Stomach (tissue), 4 donors: Measurements from ENCODE around the gene FREM1.

Experiments
- CTCF ChIP-seq, 7 experiments: fragments of 450-650 bp in 4 of 7; fragments of 200-600 bp in 3 of 7; sonication (generic) in 3 of 7; IDR thresholded peaks; one replicate each; pipeline ENCODE4 v1.5.1; 2016 to 2019; ENCODE audit warnings: antibody characterized with exemption in 7 of 7, control low read depth in 2 of 7, mild to moderate bottlenecking in 1 of 7
- POLR2AphosphoS5 ChIP-seq, 3 donors: sonication (generic); formaldehyde crosslinking; IDR thresholded peaks; one replicate each; pipeline ENCODE4 v1.6.1; 2016; ENCODE audit warnings: antibody characterized with exemption in 3 of 3

GRCh38 chr9:14733133-14733532 is 177.1 kb downstream of the FREM1 start:
- TF ChIP-seq CTCF (IDR thresholded peaks at IDR 0.05) (no peak), POLR2AphosphoS5 (IDR thresholded peaks at IDR 0.05) (no peak)
